HepG2 (cell line): ENCODE data around the gene VWA7. TPM values are rescaled to one million over a fixed set of nuclear protein-coding genes. Genes with fewer than 3 reads are reported as not detected.

ENCODE experiments used
- ATAD3A ChIP-seq: sonication (generic); formaldehyde crosslinking; IDR thresholded peaks from 2 replicates; pipeline ENCODE4 v1.4.0; 2020; ENCODE audit warnings: missing genetic modification reagents
- CBX1 ChIP-seq: IDR thresholded peaks from one replicate; pipeline ENCODE4 v1.6.1; 2016; ENCODE audit warnings: antibody characterized with exemption, low read depth
- FOSL2 ChIP-seq: sonication (generic); formaldehyde crosslinking; IDR thresholded peaks from 2 replicates; pipeline ENCODE4 v1.4.0; 2020; ENCODE audit warnings: missing genetic modification reagents
- FOXJ3 ChIP-seq: sonication (generic); formaldehyde crosslinking; IDR thresholded peaks from 2 replicates; pipeline ENCODE4 v1.4.0; 2020; ENCODE audit warnings: missing genetic modification reagents, mild to moderate bottlenecking, borderline replicate concordance
- GATAD1 ChIP-seq: IDR thresholded peaks from 2 replicates; pipeline ENCODE4 v1.6.1; 2016; ENCODE audit warnings: missing genetic modification reagents, missing compliant biosample characterization
- HES4 ChIP-seq: sonication (generic); formaldehyde crosslinking; IDR thresholded peaks from 2 replicates; pipeline ENCODE4 v1.9.0; 2021; ENCODE audit warnings: mild to moderate bottlenecking, missing genetic modification reagents, borderline replicate concordance
- HOXA5 ChIP-seq: sonication (generic); formaldehyde crosslinking; IDR thresholded peaks from 2 replicates; pipeline ENCODE4 v1.4.0; 2020; ENCODE audit warnings: missing genetic modification reagents
- KAT7 ChIP-seq: IDR thresholded peaks from 2 replicates; pipeline ENCODE4 v1.6.1; 2018; ENCODE audit warnings: borderline replicate concordance, missing compliant biosample characterization
- MAF1 ChIP-seq: sonication (generic); formaldehyde crosslinking; IDR thresholded peaks from 2 replicates; pipeline ENCODE4 v1.5.0; 2020; ENCODE audit warnings: missing genetic modification reagents, borderline replicate concordance
- RELA ChIP-seq: sonication (generic); formaldehyde crosslinking; IDR thresholded peaks from 2 replicates; pipeline ENCODE4 v1.4.0; 2020; ENCODE audit warnings: missing genetic modification reagents
- SCMH1 ChIP-seq: sonication (generic); formaldehyde crosslinking; IDR thresholded peaks from 2 replicates; pipeline ENCODE4 v1.9.0; 2021; ENCODE audit warnings: missing genetic modification reagents, mild to moderate bottlenecking, borderline replicate concordance
- ZBTB43 ChIP-seq: sonication (generic); formaldehyde crosslinking; conservative IDR thresholded peaks from 2 replicates; pipeline ENCODE4 v1.4.0; 2020; ENCODE audit warnings: missing genetic modification reagents
- ZFY ChIP-seq: sonication (generic); formaldehyde crosslinking; IDR thresholded peaks from 2 replicates; pipeline ENCODE4 v1.4.0; 2020; ENCODE audit warnings: missing genetic modification reagents
- ZNF446 ChIP-seq: sonication (generic); formaldehyde crosslinking; IDR thresholded peaks from 2 replicates; pipeline ENCODE4 v1.5.0; 2020; ENCODE audit warnings: mild to moderate bottlenecking, missing genetic modification reagents
- ZNF468 ChIP-seq: sonication (generic); formaldehyde crosslinking; IDR thresholded peaks from 2 replicates; pipeline ENCODE4 v1.8.0; 2022; ENCODE audit warnings: mild to moderate bottlenecking, moderate library complexity, missing genetic modification reagents
- ZNF543 ChIP-seq: sonication (generic); formaldehyde crosslinking; IDR thresholded peaks from 2 replicates; pipeline ENCODE4 v1.4.0; 2020; ENCODE audit warnings: mild to moderate bottlenecking, missing genetic modification reagents
- ZNF589 ChIP-seq: sonication (generic); formaldehyde crosslinking; conservative IDR thresholded peaks from 2 replicates; pipeline ENCODE4 v1.8.0; 2022; ENCODE audit warnings: mild to moderate bottlenecking, moderate library complexity, missing genetic modification reagents
- ZNF607 ChIP-seq: sonication (generic); formaldehyde crosslinking; IDR thresholded peaks from 2 replicates; pipeline ENCODE4 v1.5.1; 2020; ENCODE audit warnings: missing genetic modification reagents, mild to moderate bottlenecking, borderline replicate concordance
- ZNF776 ChIP-seq: sonication (generic); formaldehyde crosslinking; IDR thresholded peaks from 2 replicates; pipeline ENCODE4 v1.4.0; 2020; ENCODE audit warnings: mild to moderate bottlenecking, missing genetic modification reagents
- ZSCAN22 ChIP-seq: sonication (generic); formaldehyde crosslinking; IDR thresholded peaks from 2 replicates; pipeline ENCODE4 v1.4.0; 2020; ENCODE audit warnings: mild to moderate bottlenecking, missing genetic modification reagents
- polyA plus RNA-seq, 8 experiments: library from polyadenylated mRNA; depleted of rRNA in 3 of 8; stranded (reverse) in 7 of 8; unstranded in 1 of 8; fragments of >200 nt; fragmentation: Illumina TruSeq in 4 of 8; extraction: Trizol in 4 of 8; gene quantifications; 2 replicates each; pipeline versions ENCODE4 v1.2.1 to v1.2.3, GENCODE V29; 2011 to 2016; ENCODE audit warnings: low read depth in 4 of 8, missing spikeins in 1 of 8, mixed read lengths in 1 of 8; ENCODE audit not compliant: insufficient read depth in 1 of 8
- total RNA-seq, 5 experiments: library from RNA; depleted of rRNA; stranded (reverse); fragments of >200 nt; fragmentation: Illumina TruSeq; extraction: Trizol; gene quantifications; 2 replicates each; pipeline ENCODE4 v1.2.3, GENCODE V29; 2016; ENCODE audit warnings: low read depth in 1 of 5
- TF ChIP-seq, protein P1 (sequence below), 2 experiments: sonication (generic) in 1 of 2; formaldehyde crosslinking in 1 of 2; IDR thresholded peaks; 2 replicates each; pipeline versions ENCODE4 v1.4.0 to v1.6.1; 2018 to 2020; ENCODE audit warnings: missing genetic modification reagents in 2 of 2, borderline replicate concordance in 1 of 2, low read depth in 1 of 2, mild to moderate bottlenecking in 1 of 2, missing biosample characterization in 1 of 2
- TF ChIP-seq, protein P2 (sequence below): sonication (generic); formaldehyde crosslinking; conservative IDR thresholded peaks from 2 replicates; pipeline ENCODE4 v1.4.0; 2020; ENCODE audit warnings: missing genetic modification reagents
- TF ChIP-seq, protein P3 (sequence below): sonication (generic); formaldehyde crosslinking; IDR thresholded peaks from 2 replicates; pipeline ENCODE4 v1.4.0; 2020; ENCODE audit warnings: missing genetic modification reagents

Gene VWA7
- total and polyA plus RNA-seq, 2 of the 13 experiments (the other 11 are each of a cell fraction or from before 2014, with no cell fraction given), result 0.86 to 3.3 TPM

DNA sequence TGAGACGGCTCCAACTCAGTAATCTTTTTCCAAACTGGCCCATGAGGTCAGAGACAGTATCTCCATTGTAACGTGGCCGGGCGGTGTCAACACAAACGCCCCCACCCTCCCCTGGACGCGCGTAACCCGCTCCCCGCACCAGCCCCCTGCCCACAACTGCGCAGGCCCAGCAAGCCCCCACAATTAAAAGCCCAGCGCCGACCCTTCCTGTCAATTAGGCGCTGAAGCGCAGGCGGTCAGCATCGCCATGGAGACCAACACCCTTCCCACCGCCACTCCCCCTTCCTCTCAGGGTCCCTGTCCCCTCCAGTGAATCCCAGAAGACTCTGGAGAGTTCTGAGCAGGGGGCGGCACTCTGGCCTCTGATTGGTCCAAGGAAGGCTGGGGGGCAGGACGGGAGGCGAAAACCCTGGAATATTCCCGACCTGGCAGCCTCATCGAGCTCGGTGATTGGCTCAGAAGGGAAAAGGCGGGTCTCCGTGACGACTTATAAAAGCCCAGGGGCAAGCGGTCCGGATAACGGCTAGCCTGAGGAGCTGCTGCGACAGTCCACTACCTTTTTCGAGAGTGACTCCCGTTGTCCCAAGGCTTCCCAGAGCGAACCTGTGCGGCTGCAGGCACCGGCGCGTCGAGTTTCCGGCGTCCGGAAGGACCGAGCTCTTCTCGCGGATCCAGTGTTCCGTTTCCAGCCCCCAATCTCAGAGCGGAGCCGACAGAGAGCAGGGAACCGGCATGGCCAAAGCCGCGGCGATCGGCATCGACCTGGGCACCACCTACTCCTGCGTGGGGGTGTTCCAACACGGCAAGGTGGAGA, 38.1 kb upstream of the VWA7 start, which contains the start of the genes HSPA1A and HSPA1L (continued):
- no peak for TF ChIP-seq ZNF776
- no peak for TF ChIP-seq ZFY (CRISPR knock-in tag)
- TF ChIP-seq ZBTB43 (CRISPR knock-in tag), result no peak
- no peak for TF ChIP-seq ZNF543
- no peak for TF ChIP-seq ZNF446
- TF ChIP-seq HES4, result 0 out of 2 replicates have a peak, but pooled peaks have one; percentile 56
- no peak for TF ChIP-seq ZNF468 (CRISPR knock-in tag)
- TF ChIP-seq ATAD3A, result no peak
- no peak for TF ChIP-seq FOXJ3 (CRISPR knock-in tag)
- TF ChIP-seq KAT7, result no peak; the same call in 1 of the 2 replicates
- TF ChIP-seq ZNF607 (CRISPR knock-in tag), result no peak; the same call in 1 of the 2 replicates
- 0 out of 2 replicates have a peak, but pooled peaks have one; percentile 39 for TF ChIP-seq ZNF589 (CRISPR knock-in tag)
- TF ChIP-seq MAF1 (CRISPR knock-in tag), result no peak
- peak; percentile 52; the same call in 1 of the 2 replicates for TF ChIP-seq RELA (CRISPR knock-in tag)
- TF ChIP-seq, protein P1, sequence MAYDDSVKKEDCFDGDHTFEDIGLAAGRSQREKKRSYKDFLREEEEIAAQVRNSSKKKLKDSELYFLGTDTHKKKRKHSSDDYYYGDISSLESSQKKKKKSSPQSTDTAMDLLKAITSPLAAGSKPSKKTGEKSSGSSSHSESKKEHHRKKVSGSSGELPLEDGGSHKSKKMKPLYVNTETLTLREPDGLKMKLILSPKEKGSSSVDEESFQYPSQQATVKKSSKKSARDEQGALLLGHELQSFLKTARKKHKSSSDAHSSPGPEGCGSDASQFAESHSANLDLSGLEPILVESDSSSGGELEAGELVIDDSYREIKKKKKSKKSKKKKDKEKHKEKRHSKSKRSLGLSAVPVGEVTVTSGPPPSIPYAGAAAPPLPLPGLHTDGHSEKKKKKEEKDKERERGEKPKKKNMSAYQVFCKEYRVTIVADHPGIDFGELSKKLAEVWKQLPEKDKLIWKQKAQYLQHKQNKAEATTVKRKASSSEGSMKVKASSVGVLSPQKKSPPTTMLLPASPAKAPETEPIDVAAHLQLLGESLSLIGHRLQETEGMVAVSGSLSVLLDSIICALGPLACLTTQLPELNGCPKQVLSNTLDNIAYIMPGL (CRISPR knock-in tag; IDR thresholded peaks at IDR 0.05; ENCODE audit: borderline replicate concordance in 1 of 2, low read depth in 1 of 2), result no peak
- TF ChIP-seq GATAD1 (CRISPR knock-in tag), result peak; percentile 52
- no peak for TF ChIP-seq CBX1
- TF ChIP-seq FOSL2 (CRISPR knock-in tag), result 0 out of 2 replicates have a peak, but pooled peaks have one; percentile 19
- TF ChIP-seq ZSCAN22 (CRISPR knock-in tag), result no peak
- TF ChIP-seq HOXA5 (CRISPR knock-in tag), result 0 out of 2 replicates have a peak, but pooled peaks have one; percentile 72
- no peak for TF ChIP-seq SCMH1 (CRISPR knock-in tag)
- TF ChIP-seq, protein P2, sequence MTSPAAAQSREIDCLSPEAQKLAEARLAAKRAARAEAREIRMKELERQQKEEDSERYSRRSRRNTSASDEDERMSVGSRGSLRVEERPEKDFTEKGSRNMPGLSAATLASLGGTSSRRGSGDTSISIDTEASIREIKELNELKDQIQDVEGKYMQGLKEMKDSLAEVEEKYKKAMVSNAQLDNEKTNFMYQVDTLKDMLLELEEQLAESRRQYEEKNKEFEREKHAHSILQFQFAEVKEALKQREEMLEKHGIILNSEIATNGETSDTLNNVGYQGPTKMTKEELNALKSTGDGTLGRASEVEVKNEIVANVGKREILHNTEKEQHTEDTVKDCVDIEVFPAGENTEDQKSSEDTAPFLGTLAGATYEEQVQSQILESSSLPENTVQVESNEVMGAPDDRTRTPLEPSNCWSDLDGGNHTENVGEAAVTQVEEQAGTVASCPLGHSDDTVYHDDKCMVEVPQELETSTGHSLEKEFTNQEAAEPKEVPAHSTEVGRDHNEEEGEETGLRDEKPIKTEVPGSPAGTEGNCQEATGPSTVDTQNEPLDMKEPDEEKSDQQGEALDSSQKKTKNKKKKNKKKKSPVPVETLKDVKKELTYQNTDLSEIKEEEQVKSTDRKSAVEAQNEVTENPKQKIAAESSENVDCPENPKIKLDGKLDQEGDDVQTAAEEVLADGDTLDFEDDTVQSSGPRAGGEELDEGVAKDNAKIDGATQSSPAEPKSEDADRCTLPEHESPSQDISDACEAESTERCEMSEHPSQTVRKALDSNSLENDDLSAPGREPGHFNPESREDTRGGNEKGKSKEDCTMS (CRISPR knock-in tag), result no peak
- TF ChIP-seq, protein P3, sequence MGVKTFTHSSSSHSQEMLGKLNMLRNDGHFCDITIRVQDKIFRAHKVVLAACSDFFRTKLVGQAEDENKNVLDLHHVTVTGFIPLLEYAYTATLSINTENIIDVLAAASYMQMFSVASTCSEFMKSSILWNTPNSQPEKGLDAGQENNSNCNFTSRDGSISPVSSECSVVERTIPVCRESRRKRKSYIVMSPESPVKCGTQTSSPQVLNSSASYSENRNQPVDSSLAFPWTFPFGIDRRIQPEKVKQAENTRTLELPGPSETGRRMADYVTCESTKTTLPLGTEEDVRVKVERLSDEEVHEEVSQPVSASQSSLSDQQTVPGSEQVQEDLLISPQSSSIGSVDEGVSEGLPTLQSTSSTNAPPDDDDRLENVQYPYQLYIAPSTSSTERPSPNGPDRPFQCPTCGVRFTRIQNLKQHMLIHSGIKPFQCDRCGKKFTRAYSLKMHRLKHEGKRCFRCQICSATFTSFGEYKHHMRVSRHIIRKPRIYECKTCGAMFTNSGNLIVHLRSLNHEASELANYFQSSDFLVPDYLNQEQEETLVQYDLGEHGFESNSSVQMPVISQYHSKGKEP (CRISPR knock-in tag), result 0 out of 2 replicates have a peak, but pooled peaks have one; percentile 40
